Measurements from ENCODE around the gene WDR20.

DNA sequence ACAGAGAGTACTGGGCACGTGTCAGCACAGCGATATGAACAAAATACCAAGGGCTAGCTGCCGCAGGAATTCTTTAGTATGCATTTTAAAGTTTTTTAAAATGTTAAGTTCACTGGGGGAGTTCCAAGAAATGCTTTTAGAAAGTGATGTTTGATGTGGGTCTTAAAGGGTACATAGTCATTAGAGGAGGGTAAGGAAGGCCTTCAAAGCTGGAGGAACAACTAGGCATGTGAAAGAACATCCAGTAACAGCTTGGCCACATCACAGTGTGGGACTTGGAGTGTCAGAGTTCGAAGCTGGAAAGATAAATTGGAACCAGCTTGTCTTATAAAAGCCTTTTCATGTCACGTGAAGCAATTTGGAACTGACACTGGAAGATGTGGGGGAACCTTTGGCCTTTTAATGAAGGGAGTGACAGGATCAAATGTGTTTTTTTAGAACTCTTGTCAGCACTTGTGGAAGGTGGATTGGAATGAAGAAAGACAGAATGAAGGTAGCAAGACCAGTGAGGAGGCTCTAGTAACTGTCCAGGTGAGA lies 57.7 kb downstream of the WDR20 start:
- TF ChIP-seq, protein P1, sequence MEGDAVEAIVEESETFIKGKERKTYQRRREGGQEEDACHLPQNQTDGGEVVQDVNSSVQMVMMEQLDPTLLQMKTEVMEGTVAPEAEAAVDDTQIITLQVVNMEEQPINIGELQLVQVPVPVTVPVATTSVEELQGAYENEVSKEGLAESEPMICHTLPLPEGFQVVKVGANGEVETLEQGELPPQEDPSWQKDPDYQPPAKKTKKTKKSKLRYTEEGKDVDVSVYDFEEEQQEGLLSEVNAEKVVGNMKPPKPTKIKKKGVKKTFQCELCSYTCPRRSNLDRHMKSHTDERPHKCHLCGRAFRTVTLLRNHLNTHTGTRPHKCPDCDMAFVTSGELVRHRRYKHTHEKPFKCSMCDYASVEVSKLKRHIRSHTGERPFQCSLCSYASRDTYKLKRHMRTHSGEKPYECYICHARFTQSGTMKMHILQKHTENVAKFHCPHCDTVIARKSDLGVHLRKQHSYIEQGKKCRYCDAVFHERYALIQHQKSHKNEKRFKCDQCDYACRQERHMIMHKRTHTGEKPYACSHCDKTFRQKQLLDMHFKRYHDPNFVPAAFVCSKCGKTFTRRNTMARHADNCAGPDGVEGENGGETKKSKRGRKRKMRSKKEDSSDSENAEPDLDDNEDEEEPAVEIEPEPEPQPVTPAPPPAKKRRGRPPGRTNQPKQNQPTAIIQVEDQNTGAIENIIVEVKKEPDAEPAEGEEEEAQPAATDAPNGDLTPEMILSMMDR (IDR thresholded peaks at IDR 0.05): no peak
- TF ChIP-seq POLR2A (IDR thresholded peaks at IDR 0.05): no peak

All from Peyer's patch (tissue), 4 donors.